Stimulated activated CD8-positive, alpha-beta memory T cell treated with anti-CD3 and anti-CD28 coated beads, Interleukin-7, amount 100 ng/mL, for 4 hours (primary cell): ENCODE results near the gene SPATA13.
A peak's percentile ranks its signal among the peaks of the same experiment; 100 is the strongest.
"Not testable (repeated sequence)": the region's sequence is repeated elsewhere in the genome, so short reads cannot be mapped to it uniquely, and the experiment has no call there.

Source experiments
- DNase-seq, 2 donors: peaks; one replicate each; pipeline ENCODE4 v3.0.0-alpha.2; 2020; ENCODE audit warnings: low read depth in 2 of 2

Gene SPATA13

GRCh38 chr13:24160458-24161009 lies at the start of gene SPATA13:
TSS of gene SPATA13 (plus strand) at chr13:24160720. CDS start at chr13:24222930, 62,210 bp downstream.
- DNase-seq: peak; percentile 87 to 88

DNA sequence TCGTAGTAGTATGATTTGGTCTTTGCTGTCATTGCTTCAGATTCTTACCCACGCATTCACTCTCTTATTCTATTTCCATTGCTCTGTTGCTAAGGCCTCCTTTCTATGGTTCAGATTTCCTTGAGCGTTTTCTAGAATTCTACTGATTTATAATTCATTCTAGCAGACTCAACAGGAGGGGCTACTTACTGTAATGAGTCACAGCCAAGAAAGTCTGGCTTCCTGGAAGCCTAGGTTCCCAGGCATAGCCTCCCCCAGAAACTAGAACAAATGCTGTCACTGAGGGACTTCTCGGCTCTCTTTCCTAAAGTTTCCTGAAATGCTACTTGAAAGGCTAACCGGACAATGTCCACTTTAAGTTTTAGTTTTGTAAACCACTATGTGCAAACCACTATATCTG lies 47.7 kb upstream of the SPATA13 start:
- DNase-seq: no peak

DNA sequence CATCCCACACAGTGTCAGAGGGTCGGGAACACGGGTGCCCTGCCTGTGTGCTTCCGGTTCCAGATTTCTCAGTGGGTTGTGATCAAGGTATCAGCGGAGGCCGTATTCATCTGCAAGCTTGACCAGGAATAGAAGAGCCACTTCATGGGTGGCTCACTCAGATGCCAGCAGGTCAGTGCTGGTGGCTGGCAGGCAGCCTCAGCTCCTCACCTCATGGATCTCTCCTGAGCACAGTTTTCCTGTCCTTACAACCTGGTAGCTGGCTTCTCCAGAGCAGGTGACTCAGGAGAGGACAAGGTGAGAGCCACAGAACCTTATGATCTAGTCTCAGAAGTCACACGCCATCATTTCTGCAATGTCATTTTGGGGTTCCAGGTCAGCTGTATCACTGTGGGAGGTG lies 44.8 kb upstream of the SPATA13 start:
- no peak for DNase-seq

DNA sequence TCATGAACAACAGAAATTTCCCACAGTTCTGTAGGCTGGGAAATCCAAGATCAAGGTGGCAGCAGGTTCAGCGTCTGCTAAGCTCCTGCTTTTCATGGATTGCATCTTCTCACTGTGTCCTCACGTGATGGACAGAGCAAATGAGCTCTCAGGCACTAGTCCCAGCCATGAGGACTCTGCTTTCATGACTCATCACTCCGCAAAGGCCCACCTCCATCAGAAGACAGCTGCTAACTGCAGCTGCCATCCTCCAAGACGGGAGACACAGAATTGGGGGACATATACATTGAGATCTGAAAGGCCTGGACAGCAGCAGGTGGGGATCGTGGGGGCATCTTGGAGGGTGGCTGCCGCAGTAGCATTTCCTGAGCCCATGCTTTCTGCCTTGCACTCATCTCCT lies 44.4 kb upstream of the SPATA13 start:
- no peak for DNase-seq

GRCh38 chr13:24118576-24118975 lies 41.9 kb upstream of the SPATA13 start:
- no peak for DNase-seq

- DNase-seq: no peak
Observed at GRCh38 chr13:24119626-24120508, 40.7 kb upstream of the SPATA13 start.

DNA sequence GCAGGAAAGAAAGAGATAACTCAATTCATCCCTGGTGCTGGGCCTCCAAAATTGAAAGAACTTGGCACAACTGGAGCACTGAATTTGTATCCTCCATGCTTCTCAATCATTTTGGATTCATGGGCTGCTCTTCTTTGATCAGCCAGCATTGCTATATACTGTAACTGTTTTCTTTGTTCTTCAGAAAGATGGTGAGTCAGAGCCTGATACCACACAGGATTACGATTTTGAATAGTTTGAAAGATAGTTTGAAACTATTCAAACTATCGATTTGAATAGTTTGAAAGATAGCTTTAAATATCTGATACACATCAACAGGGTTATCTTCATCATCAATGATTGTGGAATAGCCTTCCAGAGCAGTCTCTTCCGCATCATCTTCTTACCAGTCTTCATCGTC lies 38.5 kb upstream of the SPATA13 start:
- not testable (repeated sequence) for DNase-seq

- no peak for DNase-seq
Observed at GRCh38 chr13:24122569-24122968, 38.0 kb upstream of the SPATA13 start.

- DNase-seq: no peak
Observed at GRCh38 chr13:24123761-24124160, 36.8 kb upstream of the SPATA13 start.

- DNase-seq: no peak
Observed at GRCh38 chr13:24124789-24125476, 35.6 kb upstream of the SPATA13 start.

DNA sequence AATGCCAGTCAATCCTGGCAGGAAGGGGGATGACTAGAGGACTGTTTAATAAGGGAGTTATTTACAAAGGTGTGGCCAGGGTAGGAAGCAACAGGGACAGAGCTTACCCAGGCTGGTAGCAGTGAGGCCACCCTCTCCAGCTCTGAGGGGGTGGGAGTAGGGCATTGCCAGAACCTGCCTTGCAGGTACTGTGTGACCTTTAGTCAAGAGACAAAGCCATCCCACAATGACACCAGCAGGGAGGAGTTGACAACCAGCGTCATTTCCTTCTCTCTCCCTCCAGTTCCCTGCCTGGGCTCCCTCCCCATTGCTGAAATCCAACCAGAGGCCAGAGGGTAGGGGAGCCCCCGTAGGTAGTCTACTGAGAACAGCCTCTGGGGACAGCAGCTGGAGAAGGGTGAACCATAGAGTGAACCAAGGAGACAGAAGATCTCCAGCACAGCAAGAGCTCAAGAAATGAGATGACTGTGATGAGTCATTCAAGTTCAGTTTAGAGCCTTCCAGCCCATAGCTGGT lies 33.3 kb upstream of the SPATA13 start:
- DNase-seq: no peak

DNA sequence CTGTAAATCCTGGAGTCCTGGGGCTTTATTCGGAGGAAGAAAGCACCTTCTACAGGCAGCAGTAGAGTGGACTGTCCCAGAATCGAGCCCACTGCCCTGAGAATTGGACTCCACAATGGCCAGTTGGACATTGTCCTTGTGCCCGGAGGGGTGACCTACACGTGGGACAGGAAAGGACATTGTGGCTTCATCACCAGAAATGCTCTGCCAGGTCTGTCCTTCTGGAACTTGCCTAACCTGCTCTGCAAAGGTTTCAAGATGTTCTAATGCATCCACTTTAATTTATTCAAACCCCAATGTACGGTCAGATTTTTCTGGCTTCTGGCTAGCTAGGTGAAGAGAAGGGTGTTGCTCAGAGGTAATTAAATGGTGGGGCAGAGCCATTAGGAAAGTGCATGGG lies 32.4 kb upstream of the SPATA13 start:
- no peak for DNase-seq

DNA sequence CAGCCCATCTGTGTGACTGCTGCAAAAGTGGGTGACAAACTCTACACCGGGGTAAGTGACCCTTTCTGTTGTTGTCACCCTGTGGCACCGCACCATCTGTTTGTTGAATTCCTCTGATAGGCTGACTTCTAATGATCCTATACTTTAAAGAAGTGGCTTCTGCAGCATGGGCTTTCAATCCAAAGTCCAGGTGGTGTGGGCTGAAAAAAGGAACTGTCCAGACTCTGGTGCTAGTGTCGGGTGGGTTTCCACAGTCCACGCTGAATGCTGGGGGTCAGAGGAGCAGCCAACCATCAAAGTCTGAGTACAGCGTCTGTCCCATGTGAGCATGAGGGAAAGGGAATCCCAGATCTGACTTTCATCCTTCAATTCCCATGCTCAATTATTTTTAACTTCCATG lies 31.6 kb upstream of the SPATA13 start:
- DNase-seq: no peak

- no peak for DNase-seq
Observed at GRCh38 chr13:24129914-24130774, 30.4 kb upstream of the SPATA13 start.

GRCh38 chr13:24131749-24132148 lies 28.8 kb upstream of the SPATA13 start:
- DNase-seq: no peak

GRCh38 chr13:24133021-24133795 lies 27.3 kb upstream of the SPATA13 start:
- no peak for DNase-seq

DNA sequence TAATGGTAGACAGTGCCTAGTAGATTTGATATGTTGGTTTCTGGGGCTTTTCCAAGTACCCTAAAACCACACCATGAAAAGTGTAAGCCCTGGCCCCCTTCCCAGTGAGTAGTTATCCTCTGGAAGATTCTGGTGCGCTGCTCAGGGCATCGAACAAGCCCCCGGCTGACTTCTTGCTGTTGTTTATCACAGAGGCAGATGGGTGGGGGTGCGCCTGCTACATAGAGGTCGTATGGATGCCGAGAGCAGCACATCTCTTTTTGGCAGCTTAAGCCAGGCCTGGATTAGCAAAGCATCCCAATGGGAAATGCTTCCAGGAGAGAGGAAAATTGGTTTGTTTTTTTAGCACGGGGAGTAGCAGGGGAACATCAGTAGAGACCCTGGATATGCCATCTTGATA lies 26.3 kb upstream of the SPATA13 start:
- no peak for DNase-seq

GRCh38 chr13:24134757-24135156 lies 25.8 kb upstream of the SPATA13 start:
- DNase-seq: no peak

DNA sequence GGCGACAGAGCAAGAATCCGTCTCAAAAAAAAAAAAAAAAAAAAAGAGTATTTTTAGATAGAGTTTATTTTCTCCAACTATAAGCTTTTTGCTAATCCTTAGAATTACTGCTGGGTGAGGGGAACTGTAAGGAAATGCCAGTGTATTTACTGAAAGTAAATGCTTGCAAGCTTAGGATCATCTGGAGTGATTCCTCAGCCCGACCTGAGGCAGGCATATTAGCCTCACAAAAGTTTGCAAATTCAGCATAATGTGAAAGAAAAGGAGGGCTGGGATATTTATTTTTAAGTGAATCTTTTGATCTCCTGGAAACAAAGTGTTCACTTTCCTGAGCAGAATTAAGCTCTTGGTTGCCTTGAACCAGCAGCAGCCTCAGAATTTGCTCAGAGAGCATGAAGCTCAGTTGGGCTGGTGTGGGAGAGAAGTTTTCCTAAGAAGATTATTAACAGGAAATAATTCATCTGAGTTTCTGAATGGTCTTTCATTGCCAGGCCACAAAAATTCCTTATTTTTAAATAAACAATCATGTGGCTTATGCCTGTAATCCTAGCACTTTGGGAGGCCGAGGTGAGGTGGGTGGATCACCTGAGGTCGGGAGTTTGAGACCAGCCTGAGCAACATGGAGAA lies 24.7 kb upstream of the SPATA13 start:
- DNase-seq: no peak

DNA sequence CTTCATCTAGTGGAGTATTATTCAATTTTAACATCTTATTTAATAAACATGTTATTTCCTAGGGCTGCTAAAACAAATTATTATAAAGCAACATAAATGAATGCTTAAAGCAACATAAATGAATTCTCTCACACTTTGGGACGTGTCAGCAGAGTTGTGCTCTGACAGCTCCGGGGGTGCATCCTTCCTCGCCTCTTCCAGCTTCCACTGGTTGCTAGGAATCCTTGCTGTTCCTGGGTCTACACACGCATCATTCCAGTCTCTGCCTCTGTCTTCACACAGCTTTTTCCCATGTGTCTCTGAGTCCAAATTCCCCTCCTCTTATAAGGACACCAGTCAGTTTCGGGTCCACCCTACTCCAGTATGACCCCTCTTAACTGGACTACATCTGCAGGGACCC lies 21.6 kb upstream of the SPATA13 start:
- DNase-seq: no peak
